H9 (cell line): ENCODE data around the gene SESN2. TPM values are rescaled to one million over a fixed set of nuclear protein-coding genes. Genes with fewer than 3 reads are reported as not detected.

Source experiments
- DNase-seq: peaks from one replicate; pipeline ENCODE4 v3.0.0-alpha.2; 2017
- H2AFZ ChIP-seq: one replicate; pipeline ENCODE4 v1.6.1; 2013; ENCODE audit warnings: mild to moderate bottlenecking, low read length, control low read depth, moderate library complexity
- H2AK5ac ChIP-seq: 2 replicates; pipeline ENCODE4 v1.6.1; 2013; ENCODE audit warnings: low read length, control low read depth, mixed read lengths; ENCODE audit not compliant: insufficient read length
- H2BK120ac ChIP-seq: one replicate; pipeline ENCODE4 v1.6.1; 2013; ENCODE audit warnings: low read depth, mild to moderate bottlenecking, low read length, control low read depth, inconsistent platforms; ENCODE audit not compliant: poor library complexity, severe bottlenecking
- H2BK12ac ChIP-seq: 2 replicates; pipeline ENCODE4 v1.6.1; 2013; ENCODE audit warnings: low read length, control low read depth, mixed read lengths, low read depth; ENCODE audit not compliant: insufficient read length
- H2BK15ac ChIP-seq: 2 replicates; pipeline ENCODE4 v1.6.1; 2013; ENCODE audit warnings: low read depth, low read length, control low read depth
- H2BK20ac ChIP-seq: one replicate; pipeline ENCODE4 v1.6.1; 2013; ENCODE audit warnings: low read depth, mild to moderate bottlenecking, low read length, control low read depth, inconsistent platforms; ENCODE audit not compliant: poor library complexity, severe bottlenecking
- H2BK5ac ChIP-seq: 2 replicates; pipeline ENCODE4 v1.6.1; 2013; ENCODE audit warnings: low read length, control low read depth, mixed read lengths; ENCODE audit not compliant: insufficient read length
- H3K14ac ChIP-seq: 2 replicates; pipeline ENCODE4 v1.6.1; 2013; ENCODE audit warnings: low read length, control low read depth; ENCODE audit not compliant: insufficient read depth
- H3K18ac ChIP-seq: 2 replicates; pipeline ENCODE4 v1.6.1; 2013; ENCODE audit warnings: low read depth, mild to moderate bottlenecking, mixed read lengths, low read length, control low read depth; ENCODE audit not compliant: insufficient read length
- H3K23ac ChIP-seq: 2 replicates; pipeline ENCODE4 v1.6.1; 2013; ENCODE audit warnings: low read length, control low read depth, mixed read lengths, low read depth; ENCODE audit not compliant: insufficient read length
- H3K23me2 ChIP-seq: 2 replicates; pipeline ENCODE4 v1.6.1; 2013; ENCODE audit warnings: low read depth, mild to moderate bottlenecking, mixed read lengths, low read length, control low read depth; ENCODE audit not compliant: insufficient read length, poor library complexity, severe bottlenecking
- H3K27ac ChIP-seq: 2 replicates; pipeline ENCODE4 v1.5.1; 2013; ENCODE audit warnings: low read length, control low read depth, mixed read lengths, low read depth; ENCODE audit not compliant: insufficient read length
- H3K27me3 ChIP-seq: 2 replicates; pipeline ENCODE4 v1.6.1; 2013; ENCODE audit warnings: low read length, control low read depth, inconsistent platforms; ENCODE audit not compliant: insufficient read depth
- H3K4ac ChIP-seq: 2 replicates; pipeline ENCODE4 v1.6.1; 2013; ENCODE audit warnings: low read depth, mild to moderate bottlenecking, control low read depth, inconsistent platforms, low read length, moderate library complexity
- H3K4me1 ChIP-seq: 2 replicates; pipeline ENCODE4 v1.6.1; 2013; ENCODE audit warnings: low read length, control low read depth, inconsistent platforms; ENCODE audit not compliant: insufficient read depth
- H3K4me2 ChIP-seq: 2 replicates; pipeline ENCODE4 v1.6.1; 2013; ENCODE audit warnings: low read length, control low read depth, mixed read lengths; ENCODE audit not compliant: insufficient read length, insufficient read depth
- H3K56ac ChIP-seq: 2 replicates; pipeline ENCODE4 v1.6.1; 2013; ENCODE audit warnings: low read depth, mild to moderate bottlenecking, mixed read lengths, low read length, control low read depth; ENCODE audit not compliant: insufficient read length
- H3K79me1 ChIP-seq: 2 replicates; pipeline ENCODE4 v1.6.1; 2013; ENCODE audit warnings: low read depth, mild to moderate bottlenecking, moderate library complexity, low read length, control low read depth, inconsistent platforms; ENCODE audit not compliant: insufficient read depth, poor library complexity, severe bottlenecking
- H3K79me2 ChIP-seq: 2 replicates; pipeline ENCODE4 v1.6.1; 2013; ENCODE audit warnings: low read length, control low read depth, inconsistent platforms; ENCODE audit not compliant: insufficient read depth
- H3K9ac ChIP-seq: 2 replicates; pipeline ENCODE4 v1.6.1; 2013; ENCODE audit warnings: low read length, control low read depth, mixed read lengths; ENCODE audit not compliant: insufficient read length; ENCODE audit errors: extremely low read depth
- H3K9me3 ChIP-seq: one replicate; pipeline ENCODE4 v1.6.1; 2013; ENCODE audit warnings: low read depth, low read length, inconsistent platforms; ENCODE audit not compliant: control insufficient read depth
- H3T11ph ChIP-seq: one replicate; pipeline ENCODE4 v1.6.1; 2013; ENCODE audit warnings: mild to moderate bottlenecking, low read length, control low read depth, inconsistent platforms
- H4K20me1 ChIP-seq: one replicate; pipeline ENCODE4 v1.6.1; 2013; ENCODE audit not compliant: control insufficient read depth, insufficient read length, insufficient read depth
- H4K5ac ChIP-seq: 2 replicates; pipeline ENCODE4 v1.6.1; 2013; ENCODE audit warnings: low read depth, mild to moderate bottlenecking, mixed read lengths, low read length, control low read depth; ENCODE audit not compliant: insufficient read length
- H4K8ac ChIP-seq: replicated peaks from 2 replicates; pipeline ENCODE4 v1.6.1; 2013; ENCODE audit warnings: low read length, control low read depth, mixed read lengths, low read depth; ENCODE audit not compliant: insufficient read length
- H4K91ac ChIP-seq: 2 replicates; pipeline ENCODE4 v1.6.1; 2013; ENCODE audit warnings: low read depth, mild to moderate bottlenecking, moderate library complexity, mixed read lengths, low read length, control low read depth; ENCODE audit not compliant: insufficient read length
- H3K27ac Mint-ChIP-seq, 3 experiments: 2 replicates in 2 of 3; 3 replicates in 1 of 3; pipeline ENCODE4 v1.8.0; 2020 to 2021; ENCODE audit warnings: mixed read lengths in 3 of 3, mild to moderate bottlenecking in 1 of 3, moderate library complexity in 1 of 3
- H3K27me3 Mint-ChIP-seq: 2 replicates; pipeline ENCODE4 v1.8.0; 2021; ENCODE audit warnings: low read depth, mild to moderate bottlenecking, moderate library complexity, mixed read lengths
- H3K36me3 Mint-ChIP-seq, 3 experiments: 2 replicates in 2 of 3; 3 replicates in 1 of 3; pipeline ENCODE4 v1.8.0; 2020 to 2021; ENCODE audit warnings: low read depth in 3 of 3, mixed read lengths in 3 of 3; ENCODE audit not compliant: insufficient read depth in 1 of 3
- H3K4me1 Mint-ChIP-seq, 2 experiments: 2 replicates each; pipeline ENCODE4 v1.8.0; 2020; ENCODE audit warnings: mixed read lengths in 2 of 2
- H3K4me3 Mint-ChIP-seq, 2 experiments: 2 replicates in 1 of 2; 3 replicates in 1 of 2; pipeline ENCODE4 v1.8.0; 2020 to 2021; ENCODE audit warnings: mild to moderate bottlenecking in 2 of 2, mixed read lengths in 2 of 2, moderate library complexity in 1 of 2
- H3K9me3 Mint-ChIP-seq, 2 experiments: 2 replicates in 1 of 2; 3 replicates in 1 of 2; pipeline ENCODE4 v1.8.0; 2020; ENCODE audit warnings: mild to moderate bottlenecking in 2 of 2, mixed read lengths in 2 of 2, moderate library complexity in 1 of 2
- WGBS: extraction: QIAGEN DNeasy Blood & Tissue Kit; methylation state at CpG from one replicate; pipeline ENCODE4 v1.1.7; 2013; ENCODE audit warnings: missing lambda C conversion rate, low lambda C conversion rate, mixed read lengths; ENCODE audit not compliant: insufficient read length; ENCODE audit errors: extremely low coverage; 5-methylcytosine and 5-hydroxymethylcytosine counted together
- total RNA-seq: library from RNA; stranded (reverse); gene quantifications from 2 replicates; pipeline ENCODE4 v1.2.1, GENCODE V29; 2021
- TF ChIP-seq, protein P1 (sequence below): fragments of 200-600 bp; sonication (generic); conservative IDR thresholded peaks from 3 replicates; pipeline ENCODE4 v1.8.0; 2021; ENCODE audit warnings: antibody characterized with exemption, mild to moderate bottlenecking

SESN2 gene
- total RNA-seq, 1 experiment from 2014 or later, result 24.6 TPM

DNA sequence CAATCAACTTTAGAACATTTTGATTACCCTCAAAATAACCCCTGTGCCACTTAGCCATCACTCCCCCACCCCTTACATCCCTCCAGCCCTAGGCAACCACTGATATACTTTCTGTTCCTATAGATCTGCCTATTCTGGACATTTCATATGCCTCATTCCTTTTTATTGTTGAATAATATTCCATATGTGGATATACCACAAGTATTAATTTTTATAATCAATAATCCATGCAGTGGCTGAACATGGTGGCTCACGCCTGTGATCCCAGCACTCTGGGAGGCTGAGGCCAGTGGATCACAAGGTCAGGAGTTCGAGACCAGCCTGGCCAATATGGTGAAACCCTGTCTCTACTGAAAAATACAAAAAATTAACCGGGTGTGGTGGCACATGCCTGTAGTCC is 49.4 kb downstream of the SESN2 start:
- Mint-ChIP-seq H3K4me1 (no peaks in the 10 kb centered on the region), H3K9me3 (no peaks in the 10 kb centered on the region), H3K27me3 (no peaks in the 10 kb centered on the region), H3K4me3 (no peak overlapping the region), H3K36me3 (no peaks in the 10 kb centered on the region), H3K27ac (no peak overlapping the region)
- Histone ChIP-seq H4K20me1 (no peaks in the 10 kb centered on the region), H3K56ac (no peak overlapping the region), H3K4ac (no peak overlapping the region), H2BK5ac (no peak overlapping the region), H3K23ac (no peak overlapping the region), H3K79me1 (no peaks in the 10 kb centered on the region), H2AK5ac (no peak overlapping the region), H3K23me2 (no peaks in the 10 kb centered on the region), H4K91ac (no peak overlapping the region), H3K27me3 (no peaks in the 10 kb centered on the region), H3K18ac (no peak overlapping the region), H3K4me2 (no peak overlapping the region), H2BK20ac (no peak overlapping the region), H2BK12ac (no peak overlapping the region), H3K14ac (no peak overlapping the region), H3T11ph (no peak overlapping the region), H4K5ac (no peak overlapping the region), H2BK120ac (no peak overlapping the region), H4K8ac (no peak overlapping the region), H3K4me1 (no peaks in the 10 kb centered on the region), H3K79me2 (no peaks in the 10 kb centered on the region), H3K9ac (no peak overlapping the region), H2AFZ (no peak overlapping the region), H3K27ac (no peak overlapping the region), H3K9me3 (no peaks in the 10 kb centered on the region), H2BK15ac (no peak overlapping the region)
- DNase-seq, result no peak
- no CpG with 5 or more reads among the region's 3 CpGs for WGBS
- TF ChIP-seq, protein P1, sequence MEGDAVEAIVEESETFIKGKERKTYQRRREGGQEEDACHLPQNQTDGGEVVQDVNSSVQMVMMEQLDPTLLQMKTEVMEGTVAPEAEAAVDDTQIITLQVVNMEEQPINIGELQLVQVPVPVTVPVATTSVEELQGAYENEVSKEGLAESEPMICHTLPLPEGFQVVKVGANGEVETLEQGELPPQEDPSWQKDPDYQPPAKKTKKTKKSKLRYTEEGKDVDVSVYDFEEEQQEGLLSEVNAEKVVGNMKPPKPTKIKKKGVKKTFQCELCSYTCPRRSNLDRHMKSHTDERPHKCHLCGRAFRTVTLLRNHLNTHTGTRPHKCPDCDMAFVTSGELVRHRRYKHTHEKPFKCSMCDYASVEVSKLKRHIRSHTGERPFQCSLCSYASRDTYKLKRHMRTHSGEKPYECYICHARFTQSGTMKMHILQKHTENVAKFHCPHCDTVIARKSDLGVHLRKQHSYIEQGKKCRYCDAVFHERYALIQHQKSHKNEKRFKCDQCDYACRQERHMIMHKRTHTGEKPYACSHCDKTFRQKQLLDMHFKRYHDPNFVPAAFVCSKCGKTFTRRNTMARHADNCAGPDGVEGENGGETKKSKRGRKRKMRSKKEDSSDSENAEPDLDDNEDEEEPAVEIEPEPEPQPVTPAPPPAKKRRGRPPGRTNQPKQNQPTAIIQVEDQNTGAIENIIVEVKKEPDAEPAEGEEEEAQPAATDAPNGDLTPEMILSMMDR, result no peak
